CD14-positive monocyte (primary cell): ENCODE results near the gene EEIG1. TPM values are rescaled to one million over a fixed set of nuclear protein-coding genes. Genes with fewer than 3 reads are reported as not detected.

ENCODE experiments used
- DNase-seq, 3 donors: peaks; one replicate each; pipeline ENCODE4 v3.0.0-alpha.2; 2011 to 2022
- H2AFZ ChIP-seq: 2 replicates; pipeline ENCODE4 v1.6.0; 2012; ENCODE audit warnings: mild to moderate bottlenecking, low read depth, low read length, inconsistent platforms; ENCODE audit not compliant: insufficient read depth, poor library complexity, severe bottlenecking
- H3K27ac ChIP-seq, 2 donors: 1 replicate in 1 of 2; 2 replicates in 1 of 2; pipeline ENCODE4 v1.5.1; 2012 to 2013; ENCODE audit warnings: low read length in 2 of 2, control low read depth in 1 of 2, inconsistent platforms in 1 of 2, low read depth in 1 of 2, mild to moderate bottlenecking in 1 of 2
- H3K27me3 ChIP-seq, 2 donors: one replicate each; pipeline versions ENCODE4 v1.6.0 to v1.6.1; 2011 to 2013; ENCODE audit warnings: low read length in 2 of 2; ENCODE audit not compliant: control insufficient read depth in 2 of 2, insufficient read depth in 2 of 2
- H3K36me3 ChIP-seq, 2 donors: replicated peaks in 1 of 2; 1 replicate in 1 of 2; 2 replicates in 1 of 2; pipeline versions ENCODE4 v1.5.1 to v1.6.1; 2012 to 2013; ENCODE audit warnings: low read length in 2 of 2, control low read depth in 1 of 2, inconsistent platforms in 1 of 2, mild to moderate bottlenecking in 1 of 2; ENCODE audit not compliant: insufficient read depth in 2 of 2, control insufficient read depth in 1 of 2
- H3K4me1 ChIP-seq, 2 donors: 1 replicate in 1 of 2; 2 replicates in 1 of 2; pipeline versions ENCODE4 v1.5.1 to v1.6.1; 2012 to 2013; ENCODE audit warnings: low read length in 2 of 2, control low read depth in 1 of 2, inconsistent platforms in 1 of 2, mild to moderate bottlenecking in 1 of 2, moderate library complexity in 1 of 2; ENCODE audit not compliant: insufficient read depth in 2 of 2, control insufficient read depth in 1 of 2
- H3K4me2 ChIP-seq: replicated peaks from 2 replicates; pipeline ENCODE3; 2012; ENCODE audit warnings: low read length, moderate library complexity, mild to moderate bottlenecking; ENCODE audit not compliant: poor library complexity, severe bottlenecking; ENCODE audit errors: extremely low read depth
- H3K4me3 ChIP-seq, 3 experiments: fragments of 200-600 bp in 1 of 3; sonication (generic) in 1 of 3; replicated peaks in 1 of 3; 1 replicate in 2 of 3; 2 replicates in 1 of 3; pipeline ENCODE4 v1.5.1; 2011 to 2013; ENCODE audit warnings: low read length in 3 of 3, mild to moderate bottlenecking in 3 of 3, control low read depth in 2 of 3, low read depth in 2 of 3, inconsistent platforms in 1 of 3, moderate library complexity in 1 of 3
- H3K79me2 ChIP-seq: 2 replicates; pipeline ENCODE4 v1.6.0; 2012; ENCODE audit warnings: mild to moderate bottlenecking, control low read depth, inconsistent platforms, low read length, moderate library complexity; ENCODE audit not compliant: insufficient read depth
- H3K9ac ChIP-seq: 2 replicates; pipeline ENCODE4 v1.6.0; 2017; ENCODE audit warnings: low read length, mild to moderate bottlenecking; ENCODE audit not compliant: insufficient read depth, poor library complexity, severe bottlenecking
- H3K9me3 ChIP-seq, 2 donors: replicated peaks in 1 of 2; 1 replicate in 1 of 2; 2 replicates in 1 of 2; pipeline versions ENCODE4 v1.5.1 to v1.6.1; 2012 to 2013; ENCODE audit warnings: low read length in 2 of 2, control low read depth in 1 of 2; ENCODE audit not compliant: control insufficient read depth in 1 of 2, insufficient read depth in 1 of 2
- H4K20me1 ChIP-seq: 2 replicates; pipeline ENCODE4 v1.6.0; 2012; ENCODE audit warnings: mild to moderate bottlenecking, low read length, control low read depth, moderate library complexity; ENCODE audit not compliant: insufficient read depth
- H3K27ac Mint-ChIP-seq, 7 donors: one replicate each; pipeline ENCODE4 v1.8.0; 2020; ENCODE audit warnings: mild to moderate bottlenecking in 7 of 7, mixed read lengths in 7 of 7, moderate library complexity in 6 of 7, inconsistent platforms in 2 of 7
- H3K27me3 Mint-ChIP-seq, 3 donors: one replicate each; pipeline ENCODE4 v1.8.0; 2021 to 2022; ENCODE audit warnings: low read depth in 3 of 3, mild to moderate bottlenecking in 3 of 3, mixed read lengths in 3 of 3, moderate library complexity in 3 of 3, inconsistent platforms in 1 of 3
- H3K36me3 Mint-ChIP-seq, 2 donors: one replicate each; pipeline ENCODE4 v1.8.0; 2020; ENCODE audit warnings: mixed read lengths in 2 of 2, inconsistent platforms in 1 of 2, mild to moderate bottlenecking in 1 of 2
- H3K4me1 Mint-ChIP-seq: one replicate; pipeline ENCODE4 v1.8.0; 2020; ENCODE audit warnings: mild to moderate bottlenecking, mixed read lengths
- H3K4me3 Mint-ChIP-seq, 2 donors: one replicate each; pipeline ENCODE4 v1.8.0; 2020; ENCODE audit warnings: mild to moderate bottlenecking in 2 of 2, mixed read lengths in 2 of 2, moderate library complexity in 1 of 2
- H3K9me3 Mint-ChIP-seq, 7 donors: one replicate each; pipeline ENCODE4 v1.8.0; 2020 to 2022; ENCODE audit warnings: mixed read lengths in 7 of 7, mild to moderate bottlenecking in 6 of 7, moderate library complexity in 6 of 7, inconsistent platforms in 2 of 7
- CTCF ChIP-seq: fragments of 200-600 bp; IDR thresholded peaks from one replicate; pipeline ENCODE4 v1.8.0; 2022; ENCODE audit warnings: antibody characterized with exemption, mild to moderate bottlenecking
- WGBS: methylation state at CpG from one replicate; pipeline ENCODE4 v1.1.5; 2013; ENCODE audit warnings: missing lambda C conversion rate; ENCODE audit not compliant: insufficient coverage; 5-methylcytosine and 5-hydroxymethylcytosine counted together
- intact Hi-C, 2 donors: fragments of 100-400 bp; cut with micrococcal nuclease; formaldehyde crosslinking; loops; one replicate each; pipeline versions ENCODE4 v1.15.0 to v1.15.1; 2023
- polyA plus RNA-seq, 3 donors: library from polyadenylated mRNA; depleted of rRNA in 1 of 3; unstranded in 2 of 3; stranded (reverse) in 1 of 3; fragments of 300-500 nt in 2 of 3; fragments of >200 nt in 1 of 3; fragmentation: Illumina TruSeq in 2 of 3; gene quantifications; 1 replicate in 2 of 3; 2 replicates in 1 of 3; pipeline ENCODE4 v1.2.3, GENCODE V29; 2012 to 2021

Gene EEIG1
- polyA plus RNA-seq, 3 donors, result 0.86 to 2.3 (median 2.1) TPM

- H4K20me1 ChIP-seq, result peaks cover 12% of the 10 kb centered on the region
- peak overlapping the region; percentile 73 for H3K9ac ChIP-seq
- Mint-ChIP-seq H3K36me3 (peaks cover 0 to 3% of the 10 kb centered on the region in 2 donors), H3K27me3 (peaks cover 15 to 16% (median 15%) of the 10 kb centered on the region in 3 donors), H3K4me3 (peak overlapping the region; percentile 93 to 95), H3K27ac (peak overlapping the region in 5 of 7 donors; percentile 72 to 91 (median 82)), H3K4me1 (peaks cover 27% of the 10 kb centered on the region), H3K9me3 (peaks cover 0 to 4% (median 0%) of the 10 kb centered on the region in 7 donors)
- H3K4me1 ChIP-seq, result peaks cover 18 to 27% of the 10 kb centered on the region in 2 donors
- H3K4me3 ChIP-seq, result peak overlapping the region; percentile 69 to 83 (median 70)
- no peak for DNase-seq
- no peaks in the 10 kb centered on the region for H3K9me3 ChIP-seq
- intact Hi-C loops, result no loop called here
- H2AFZ ChIP-seq, result peak overlapping the region; percentile 98
- peak overlapping the region; percentile 34 to 74 for H3K27ac ChIP-seq
- H3K79me2 ChIP-seq, result no peaks in the 10 kb centered on the region
- TF ChIP-seq CTCF, result no peak
- H3K27me3 ChIP-seq, result peaks cover 5 to 13% of the 10 kb centered on the region in 2 donors
- WGBS, result 91% methylated on average over 10 of the region's 11 CpGs
- H3K36me3 ChIP-seq, result no peaks in the 10 kb centered on the region
- H3K4me2 ChIP-seq, result peak overlapping the region; percentile 87
Measured at GRCh38 chr9:127981559-127982121, 851 bp upstream of the EEIG1 start.

- no peak for DNase-seq
- Mint-ChIP-seq H3K36me3 (peaks cover 0 to 3% of the 10 kb centered on the region in 2 donors), H3K4me1 (peaks cover 27% of the 10 kb centered on the region), H3K9me3 (peaks cover 0 to 4% (median 0%) of the 10 kb centered on the region in 7 donors), H3K27me3 (peaks cover 15 to 17% (median 15%) of the 10 kb centered on the region in 3 donors), H3K4me3 (peak overlapping the region; percentile 88 to 94), H3K27ac (peak overlapping the region in 2 of 7 donors; percentile 6 to 62)
- no peak overlapping the region for H3K27ac ChIP-seq
- peak overlapping the region; percentile 61 for H3K9ac ChIP-seq
- no peaks in the 10 kb centered on the region for H3K9me3 ChIP-seq
- H3K4me2 ChIP-seq, result peak overlapping the region; percentile 87
- intact Hi-C loops, result no loop called here
- H2AFZ ChIP-seq, result peak overlapping the region; percentile 83
- peak overlapping the region; percentile 57 to 83 (median 57) for H3K4me3 ChIP-seq
- H3K79me2 ChIP-seq, result no peaks in the 10 kb centered on the region
- H3K36me3 ChIP-seq, result no peaks in the 10 kb centered on the region
- H4K20me1 ChIP-seq, result peaks cover 12% of the 10 kb centered on the region
- H3K27me3 ChIP-seq, result peaks cover 5 to 13% of the 10 kb centered on the region in 2 donors
- H3K4me1 ChIP-seq, result peaks cover 18 to 27% of the 10 kb centered on the region in 2 donors
- no peak for TF ChIP-seq CTCF
- 1% methylated on average over 56 of the region's 61 CpGs for WGBS
Measured at GRCh38 chr9:127980060-127980705, 606 bp downstream of the EEIG1 start.
